GM12878 (cell line): ENCODE data around the gene KRTAP10-10. TPM values are rescaled to one million over a fixed set of nuclear protein-coding genes. Genes with fewer than 3 reads are reported as not detected.

Experiments used
- ATAC-seq: fragments of 200-7000 bp; cut with Tn5 transposase; 3 replicates; pipeline ENCODE4 v1.9.1; 2020; ENCODE audit warnings: mild to moderate bottlenecking, moderate library complexity
- BruUV-seq: library from RNA; stranded (reverse); fragments of 400-500 nt; replicated peaks from 2 replicates; lab custom pipeline; 2021; lab: Mats Ljungman, UMichigan
- CTCF ChIA-PET: fragments of 300-600 bp; sonication (Branson Sonifier 250); formaldehyde crosslinking; extraction: SDS; loops from one replicate; lab custom pipeline; 2021; ENCODE audit warnings: inconsistent platforms; lab: Yijun Ruan, JAX
- POLR2A ChIA-PET: fragments of 350-600 bp; formaldehyde crosslinking; extraction: SDS; loops from one replicate; lab custom pipeline; 2021; ENCODE audit warnings: inconsistent platforms; lab: Charles Lee
- RAD21 ChIA-PET: fragments of 300-600 bp; sonication (Branson Sonifier 250); formaldehyde crosslinking; loops from one replicate; lab custom pipeline; 2023; ENCODE audit warnings: antibody characterized with exemption; ENCODE audit not compliant: unreplicated experiment; lab: Charles Lee
- SMC1A ChIA-PET: fragments of 300-600 bp; sonication (Branson Sonifier 250); formaldehyde crosslinking; loops from one replicate; lab custom pipeline; 2023; ENCODE audit not compliant: unreplicated experiment, uncharacterized antibody; lab: Charles Lee
- DNase-seq: peaks from one replicate; pipeline ENCODE4 v3.0.0-alpha.2; 2011; ENCODE audit warnings: low read depth, low spot score
- FAIRE-seq: peaks from 3 replicates; lab custom pipeline; 2011; peaks lifted over from hg19 to GRCh38; lab: Jason Lieb, UNC
- H2AFZ ChIP-seq: 2 replicates; pipeline ENCODE4 v1.6.0; 2011; ENCODE audit warnings: low read depth, low read length, control low read depth; ENCODE audit not compliant: control insufficient read depth
- H3K27ac ChIP-seq: 2 replicates; pipeline ENCODE4 v1.5.1; 2011; ENCODE audit warnings: control low read depth; ENCODE audit not compliant: control insufficient read depth, insufficient read depth
- H3K27me3 ChIP-seq, 2 experiments: replicated peaks in 1 of 2; 2 replicates each; pipeline versions ENCODE4 v1.6.0 to v1.6.1; 2011; ENCODE audit warnings: low read length in 1 of 2; ENCODE audit not compliant: control insufficient read depth in 2 of 2, insufficient read depth in 2 of 2
- H3K36me3 ChIP-seq, 2 experiments: 2 replicates each; pipeline ENCODE4 v1.5.1; 2011; ENCODE audit warnings: low read length in 1 of 2; ENCODE audit not compliant: control insufficient read depth in 2 of 2, insufficient read depth in 2 of 2
- H3K4me1 ChIP-seq: 2 replicates; pipeline ENCODE4 v1.6.1; 2011; ENCODE audit warnings: mild to moderate bottlenecking, low read length, moderate library complexity, mixed read lengths; ENCODE audit not compliant: control insufficient read depth, insufficient read depth
- H3K4me2 ChIP-seq: 2 replicates; pipeline ENCODE4 v1.6.0; 2011; ENCODE audit warnings: control low read depth; ENCODE audit not compliant: control insufficient read depth, insufficient read depth
- H3K4me3 ChIP-seq: fragments of 200-600 bp; sonication (generic); 2 replicates; pipeline ENCODE4 v1.5.1; 2016
- H3K79me2 ChIP-seq: 2 replicates; pipeline ENCODE4 v1.6.0; 2011; ENCODE audit warnings: low read length; ENCODE audit not compliant: control insufficient read depth, insufficient read depth
- H3K9ac ChIP-seq: 2 replicates; pipeline ENCODE4 v1.8.0; 2011; ENCODE audit warnings: low read length, control low read depth, mixed read lengths; ENCODE audit not compliant: control insufficient read depth, insufficient read depth
- H3K9me3 ChIP-seq: replicated peaks from 3 replicates; pipeline ENCODE4 v1.5.1; 2011; ENCODE audit warnings: mild to moderate bottlenecking, low read length; ENCODE audit not compliant: control insufficient read depth, insufficient read depth
- H4K20me1 ChIP-seq: 2 replicates; pipeline ENCODE4 v1.6.0; 2011; ENCODE audit not compliant: control insufficient read depth, insufficient read depth
- MEF2A ChIP-seq: IDR thresholded peaks from 2 replicates; pipeline ENCODE4 v1.6.1; 2011; ENCODE audit warnings: low read depth, mild to moderate bottlenecking, low read length, moderate library complexity; ENCODE audit not compliant: insufficient read depth
- NFXL1 ChIP-seq: fragments of 450-650 bp; IDR thresholded peaks from 2 replicates; pipeline ENCODE4 v1.6.1; 2017; ENCODE audit warnings: antibody characterized with exemption, mild to moderate bottlenecking, borderline replicate concordance
- POLR2AphosphoS2 ChIP-seq: IDR thresholded peaks from 2 replicates; pipeline ENCODE4 v1.6.1; 2011; ENCODE audit warnings: low read depth, mild to moderate bottlenecking, low read length, improper control_type of control experiment, moderate library complexity
- RBBP5 ChIP-seq: fragments of 200-600 bp; sonication (generic); conservative IDR thresholded peaks from 2 replicates; pipeline ENCODE4 v1.6.1; 2016
- REST ChIP-seq: IDR thresholded peaks from 2 replicates; pipeline ENCODE4 v1.6.1; 2012; ENCODE audit warnings: mild to moderate bottlenecking, low read depth, low read length
- TCF3 ChIP-seq: IDR thresholded peaks from 2 replicates; pipeline ENCODE4 v1.6.1; 2012; ENCODE audit warnings: low read depth, mild to moderate bottlenecking, low read length, borderline replicate concordance; ENCODE audit not compliant: insufficient read depth
- ZNF592 ChIP-seq: fragments of 450-650 bp; IDR thresholded peaks from 2 replicates; pipeline ENCODE4 v1.6.1; 2017; ENCODE audit warnings: mild to moderate bottlenecking, moderate library complexity
- WGBS: methylation state at CpG from one replicate; pipeline ENCODE4 v1.1.6; 2016; ENCODE audit warnings: low lambda C conversion rate; ENCODE audit not compliant: insufficient replicate concordance, insufficient coverage; ENCODE audit errors: missing lambda C conversion rate; 5-methylcytosine and 5-hydroxymethylcytosine counted together
- in situ Hi-C: fragments of 300-500 bp; cut with MboI; formaldehyde crosslinking; loops from 9 replicates; pipeline ENCODE4 v1.14.3; 2018; ENCODE audit warnings: mixed read lengths
- intact Hi-C: fragments of 100-400 bp; cut with micrococcal nuclease; formaldehyde crosslinking; loops from one replicate; pipeline ENCODE4 v1.14.2; 2022; ENCODE audit not compliant: unreplicated experiment
- polyA plus RNA-seq, 11 experiments: library from polyadenylated mRNA; depleted of rRNA in 4 of 11; unstranded in 6 of 11; stranded (reverse) in 5 of 11; fragments of >200 nt; fragmentation: Nextera tagmentation in 4 of 11; fragmentation: Illumina TruSeq in 1 of 11; extraction: Ambion mirVana in 4 of 11; extraction: Trizol in 1 of 11; gene quantifications; 1 replicate in 1 of 11; 2 replicates in 10 of 11; pipeline versions ENCODE4 v1.2.1 to v1.2.3, GENCODE V29; 2011 to 2016; ENCODE audit warnings: inconsistent platforms in 2 of 11, missing spikeins in 2 of 11, low read depth in 1 of 11
- total RNA-seq, 4 experiments: library from RNA; depleted of rRNA in 3 of 4; stranded (reverse); fragments of >200 nt in 3 of 4; fragmentation: Illumina TruSeq in 1 of 4; extraction: Trizol in 1 of 4; gene quantifications; 2 replicates each; pipeline versions ENCODE4 v1.2.1 to v1.2.3, GENCODE V29; 2013 to 2021

KRTAP10-10 gene
- total and polyA plus RNA-seq, 10 of the 15 experiments (the other 5 are each of a cell fraction or from before 2014, with no cell fraction given): not detected

GRCh38 chr21:44594406-44594916 is 42.7 kb upstream of the KRTAP10-10 start:
- intact Hi-C loops (no loop called here), in situ Hi-C loops (no loop called here)
- H3K9ac ChIP-seq: no peak overlapping the region
- H2AFZ ChIP-seq: no peak overlapping the region
- CTCF ChIA-PET: no interaction called here
- no peaks in the 10 kb centered on the region for H3K27me3 ChIP-seq
- SMC1A ChIA-PET: no interaction called here
- H3K27ac ChIP-seq: no peak overlapping the region
- no peak overlapping the region for H3K4me2 ChIP-seq
- H3K4me3 ChIP-seq: no peak overlapping the region
- H4K20me1 ChIP-seq: no peaks in the 10 kb centered on the region
- RAD21 ChIA-PET: interaction anchor here (0.6 kb wide), 1 partner anchor 338 kb away, joined by 3 read pairs; no protein-coding TSS in a partner anchor
- POLR2A ChIA-PET: no interaction called here
- no peaks in the 10 kb centered on the region; the same call in 2 of the 3 replicates for H3K9me3 ChIP-seq
- H3K79me2 ChIP-seq: no peaks in the 10 kb centered on the region
- no peak for FAIRE-seq
- WGBS: 19% methylated on average over 10 of the region's 12 CpGs
- BruUV-seq: no TSS peak
- no peaks in the 10 kb centered on the region for H3K36me3 ChIP-seq
- no peaks in the 10 kb centered on the region for H3K4me1 ChIP-seq
- ATAC-seq: no peak
- TF ChIP-seq RBBP5: no peak
- no peak for TF ChIP-seq REST
- TF ChIP-seq POLR2AphosphoS2: no peak
- TF ChIP-seq MEF2A: no peak
- no peak for TF ChIP-seq NFXL1
- TF ChIP-seq TCF3: no peak
- no peak for TF ChIP-seq ZNF592
- DNase-seq: no peak
